ENCODE measurements around the gene UMAD1.

DNA sequence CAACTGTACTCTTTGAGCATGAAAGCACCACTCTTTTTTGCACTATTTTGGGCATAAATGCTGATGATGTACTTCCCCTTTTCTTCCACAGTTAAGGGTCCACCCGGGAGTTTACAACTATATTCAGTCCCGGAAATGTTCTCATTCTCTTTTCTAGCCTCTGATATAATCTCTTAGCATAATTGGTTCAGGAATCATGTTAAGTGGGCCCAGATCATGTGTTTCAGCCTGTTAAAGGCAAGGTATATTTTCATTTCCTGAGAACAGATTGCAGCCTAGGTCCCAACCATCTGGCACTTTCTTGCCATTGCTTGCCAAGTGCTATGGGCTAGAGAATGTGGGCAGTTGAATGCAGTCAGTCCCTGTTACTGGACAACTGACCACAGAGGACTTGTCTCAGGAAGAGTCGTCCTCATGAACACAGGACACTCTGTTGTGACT is 216.6 kb downstream of the UMAD1 start:
- TF ChIP-seq GATA2 (IDR thresholded peaks at IDR 0.05; ENCODE audit: low read depth, low read length) (no peak), GATA3 (IDR thresholded peaks at IDR 0.05; ENCODE audit: low read depth, low read length) (no peak)

Measured in SH-SY5Y (cell line).